DND-41 (cell line): Measurements from ENCODE around the gene COL25A1.
A peak's percentile ranks its signal among the peaks of the same experiment; 100 is the strongest.

Experiments
- ATAC-seq: fragments of 200-7000 bp; cut with Tn5 transposase; 3 replicates; pipeline ENCODE4 v1.9.1; 2021; ENCODE audit warnings: low read depth; ENCODE audit not compliant: insufficient read depth
- DNase-seq: peaks from one replicate; pipeline ENCODE4 v3.0.0-alpha.2; 2020
- H2AFZ ChIP-seq: 2 replicates; pipeline ENCODE4 v1.6.0; 2012; ENCODE audit warnings: low read depth, low read length
- H3K27ac ChIP-seq: 2 replicates; pipeline ENCODE4 v1.5.1; 2012; ENCODE audit warnings: low read length, inconsistent platforms
- H3K27me3 ChIP-seq: fragments of 200-600 bp; sonication (generic); 2 replicates; pipeline ENCODE4 v1.6.0; 2012; ENCODE audit warnings: low read length, mild to moderate bottlenecking, inconsistent platforms; ENCODE audit not compliant: insufficient read depth, poor library complexity
- H3K36me3 ChIP-seq: 2 replicates; pipeline ENCODE4 v1.5.1; 2012; ENCODE audit warnings: low read length, inconsistent platforms; ENCODE audit not compliant: insufficient read depth
- H3K4me1 ChIP-seq: 2 replicates; pipeline ENCODE4 v1.5.1; 2012; ENCODE audit warnings: mild to moderate bottlenecking, low read length; ENCODE audit not compliant: insufficient read depth
- H3K4me2 ChIP-seq: 2 replicates; pipeline ENCODE4 v1.6.0; 2012; ENCODE audit warnings: mild to moderate bottlenecking, moderate library complexity, low read length, inconsistent platforms; ENCODE audit not compliant: insufficient read depth
- H3K4me3 ChIP-seq, 2 experiments: fragments of 200-600 bp in 1 of 2; shearing (Covaris generic) in 1 of 2; 2 replicates each; pipeline ENCODE4 v1.5.1; 2012 to 2016; ENCODE audit warnings: inconsistent platforms in 2 of 2, low read length in 2 of 2, mild to moderate bottlenecking in 2 of 2, low read depth in 1 of 2, moderate library complexity in 1 of 2
- H3K79me2 ChIP-seq: 2 replicates; pipeline ENCODE4 v1.6.0; 2012; ENCODE audit warnings: low read length, inconsistent platforms; ENCODE audit not compliant: insufficient read depth
- H3K9ac ChIP-seq: 2 replicates; pipeline ENCODE4 v1.6.0; 2012; ENCODE audit warnings: low read depth, mild to moderate bottlenecking, inconsistent platforms, low read length, moderate library complexity
- H3K9me3 ChIP-seq: 2 replicates; pipeline ENCODE4 v1.5.1; 2012; ENCODE audit warnings: low read length, moderate library complexity, mild to moderate bottlenecking, inconsistent platforms; ENCODE audit not compliant: insufficient read depth, severe bottlenecking
- H4K20me1 ChIP-seq: 2 replicates; pipeline ENCODE4 v1.6.0; 2012; ENCODE audit warnings: low read length; ENCODE audit not compliant: insufficient read depth
- CTCF ChIP-seq: IDR thresholded peaks from 2 replicates; pipeline ENCODE4 v1.5.1; 2012; ENCODE audit warnings: borderline replicate concordance, low read length, moderate library complexity, mild to moderate bottlenecking; ENCODE audit not compliant: poor library complexity, severe bottlenecking; ENCODE audit errors: extremely low read depth
- EZH2 ChIP-seq: IDR thresholded peaks from 3 replicates; pipeline ENCODE4 v1.6.1; 2012; ENCODE audit warnings: borderline replicate concordance, low read depth, mild to moderate bottlenecking, moderate library complexity, low read length, inconsistent platforms; ENCODE audit not compliant: severe bottlenecking

Gene COL25A1

GRCh38 chr4:108850219-108850649 is 452.2 kb downstream of the COL25A1 start:
- H3K4me2 ChIP-seq: peak overlapping the region; percentile 41
- H3K9me3 ChIP-seq: no peaks in the 10 kb centered on the region
- H3K9ac ChIP-seq: no peak overlapping the region
- DNase-seq (no peak), ATAC-seq (peak; percentile 49)
- no peak overlapping the region for H2AFZ ChIP-seq
- H3K4me3 ChIP-seq: no peak overlapping the region
- H3K36me3 ChIP-seq: no peaks in the 10 kb centered on the region
- H3K27me3 ChIP-seq: no peaks in the 10 kb centered on the region
- TF ChIP-seq EZH2: no peak
- H4K20me1 ChIP-seq: no peaks in the 10 kb centered on the region
- peaks cover 65% of the 10 kb centered on the region for H3K4me1 ChIP-seq
- H3K27ac ChIP-seq: peak overlapping the region; percentile 74
- no peaks in the 10 kb centered on the region for H3K79me2 ChIP-seq

GRCh38 chr4:108849611-108850168 is 452.8 kb downstream of the COL25A1 start:
- no peaks in the 10 kb centered on the region for H4K20me1 ChIP-seq
- H3K27me3 ChIP-seq: no peaks in the 10 kb centered on the region
- peaks cover 60% of the 10 kb centered on the region for H3K4me1 ChIP-seq
- H3K9ac ChIP-seq: peak overlapping the region; percentile 31
- H3K4me3 ChIP-seq: no peak overlapping the region
- no peaks in the 10 kb centered on the region for H3K79me2 ChIP-seq
- TF ChIP-seq CTCF (peak; percentile 38), EZH2 (no peak)
- peak overlapping the region; percentile 78 for H3K27ac ChIP-seq
- H3K4me2 ChIP-seq: peak overlapping the region; percentile 49
- no peaks in the 10 kb centered on the region for H3K9me3 ChIP-seq
- no peaks in the 10 kb centered on the region for H3K36me3 ChIP-seq
- ATAC-seq (peak; percentile 93), DNase-seq (peak; percentile 86)
- no peak overlapping the region for H2AFZ ChIP-seq

GRCh38 chr4:108846568-108846967 is 455.9 kb downstream of the COL25A1 start:
- Histone ChIP-seq H3K9me3 (no peaks in the 10 kb centered on the region), H4K20me1 (no peaks in the 10 kb centered on the region), H3K4me1 (peaks cover 30% of the 10 kb centered on the region), H3K79me2 (no peaks in the 10 kb centered on the region), H3K4me3 (no peak overlapping the region), H3K9ac (no peak overlapping the region), H3K36me3 (no peaks in the 10 kb centered on the region), H3K27me3 (no peaks in the 10 kb centered on the region), H2AFZ (no peak overlapping the region), H3K27ac (no peak overlapping the region), H3K4me2 (no peak overlapping the region)
- TF ChIP-seq EZH2 (no peak), CTCF (no peak)
- ATAC-seq (no peak), DNase-seq (no peak)

GRCh38 chr4:108840426-108840975 is 462.0 kb downstream of the COL25A1 start:
- H3K79me2 ChIP-seq: no peaks in the 10 kb centered on the region
- H3K27me3 ChIP-seq: no peaks in the 10 kb centered on the region
- TF ChIP-seq CTCF: no peak
- TF ChIP-seq EZH2: no peak
- H3K9ac ChIP-seq: no peak overlapping the region
- ATAC-seq (no peak), DNase-seq (no peak)
- no peak overlapping the region for H2AFZ ChIP-seq
- no peak overlapping the region for H3K27ac ChIP-seq
- H3K36me3 ChIP-seq: no peaks in the 10 kb centered on the region
- H4K20me1 ChIP-seq: no peaks in the 10 kb centered on the region
- H3K4me1 ChIP-seq: no peaks in the 10 kb centered on the region
- no peak overlapping the region for H3K4me3 ChIP-seq
- H3K9me3 ChIP-seq: no peaks in the 10 kb centered on the region
- H3K4me2 ChIP-seq: no peak overlapping the region
